HT1080 (cell line): Measurements from ENCODE around the gene HYKK. TPM values are rescaled to one million over a fixed set of nuclear protein-coding genes. Genes with fewer than 3 reads are reported as not detected.

Experiments used
- total RNA-seq: library from RNA; depleted of rRNA; stranded (reverse); fragments of >200 nt; shearing (Covaris generic); gene quantifications from 2 replicates; pipeline ENCODE4 v1.2.3, GENCODE V29; 2014; rRNA removed

Gene HYKK
- total RNA-seq, 1 experiment from 2014 or later = 1.6 TPM

Other genes with a start within 250 kb of the HYKK start
- gene DNAJA4, start 243.0 kb upstream of the HYKK start, total RNA-seq = not detected in 2 replicates
- 87.7 and 90.9 TPM in 2 replicates for gene SKIC8, start 208.0 kb upstream of the HYKK start, total RNA-seq
- gene CRABP1, start 167.2 kb upstream of the HYKK start, total RNA-seq = not detected in 2 replicates
- gene IREB2, start 69.4 kb upstream of the HYKK start, total RNA-seq = 9.3 and 14.5 TPM in 2 replicates
- 255 and 276 TPM in 2 replicates for gene PSMA4, start 32.9 kb downstream of the HYKK start, total RNA-seq
- 9.0 and 9.2 TPM in 2 replicates for gene CHRNA5, start 57.9 kb downstream of the HYKK start, total RNA-seq
- gene CHRNA3, start 113.4 kb downstream of the HYKK start, total RNA-seq = not detected in 2 replicates
- not detected in 2 replicates for gene CHRNB4, start 133.6 kb downstream of the HYKK start, total RNA-seq